Activated B cell treated with CpG ODN at 0.5 μM for 24 hours (primary cell): Measurements from ENCODE around the gene COL8A2. TPM values are rescaled to one million over a fixed set of nuclear protein-coding genes. Genes with fewer than 3 reads are reported as not detected.

Source experiments
- ATAC-seq: fragments of 200-7000 bp; cut with Tn5 transposase; one replicate; pipeline ENCODE4 v1.10.0; 2021; ENCODE audit warnings: low read depth, mild to moderate bottlenecking, moderate library complexity
- CTCF ChIA-PET: fragments of 350-600 bp; sonication (Branson Sonifier 250); formaldehyde crosslinking; loops from one replicate; lab custom pipeline; 2021; ENCODE audit warnings: antibody characterized with exemption; lab: Charles Lee
- POLR2A ChIA-PET: fragments of 350-600 bp; sonication (Branson Sonifier 250); formaldehyde crosslinking; loops from one replicate; lab custom pipeline; 2021; ENCODE audit warnings: antibody characterized with exemption; lab: Charles Lee
- DNase-seq: peaks from one replicate; pipeline ENCODE4 v3.0.0; 2022
- H3K27ac Mint-ChIP-seq: one replicate; pipeline ENCODE4 v1.8.0; 2020; ENCODE audit warnings: mixed read lengths
- H3K27me3 Mint-ChIP-seq: one replicate; pipeline ENCODE4 v1.8.0; 2021; ENCODE audit warnings: mixed read lengths
- H3K36me3 Mint-ChIP-seq: one replicate; pipeline ENCODE4 v1.8.0; 2021; ENCODE audit warnings: low read depth, mixed read lengths
- H3K4me1 Mint-ChIP-seq: one replicate; pipeline ENCODE4 v1.8.0; 2021; ENCODE audit warnings: mixed read lengths
- H3K4me3 Mint-ChIP-seq: one replicate; pipeline ENCODE4 v1.8.0; 2020; ENCODE audit warnings: mild to moderate bottlenecking, mixed read lengths
- H3K9me3 Mint-ChIP-seq: one replicate; pipeline ENCODE4 v1.8.0; 2020; ENCODE audit warnings: mixed read lengths
- CTCF ChIP-seq: fragments of 200-600 bp; IDR thresholded peaks from one replicate; pipeline ENCODE4 v1.8.0; 2022; ENCODE audit warnings: antibody characterized with exemption, mild to moderate bottlenecking
- intact Hi-C: fragments of 100-400 bp; cut with micrococcal nuclease; formaldehyde crosslinking; loops from one replicate; pipeline ENCODE4 v1.15.1; 2024
- total RNA-seq: library from RNA; stranded (reverse); gene quantifications from 2 replicates; pipeline ENCODE4 v1.2.3, GENCODE V29; 2022

The COL8A2 gene
- total RNA-seq, 1 donor from 2014 or later: 0.24 TPM

- Mint-ChIP-seq H3K4me1 (peaks cover 12% of the 10 kb centered on the region), H3K27me3 (peaks cover 33% of the 10 kb centered on the region), H3K4me3 (no peak overlapping the region), H3K36me3 (peaks cover 3% of the 10 kb centered on the region), H3K9me3 (no peaks in the 10 kb centered on the region), H3K27ac (no peak overlapping the region)
- CTCF ChIA-PET: no interaction called here
- no peak for ATAC-seq
- TF ChIP-seq CTCF: no peak
- DNase-seq: no peak
- POLR2A ChIA-PET: no interaction called here
- intact Hi-C loops: loop anchor here (10.0 kb wide), 1 partner anchor 230 kb away; no protein-coding TSS in a partner anchor
These were observed 39.9 kb downstream of the COL8A2 start for GRCh38 chr1:36085126-36085525.

GRCh38 chr1:36084497-36085115 lies 40.4 kb downstream of the COL8A2 start:
- Mint-ChIP-seq H3K4me3 (peak overlapping the region; percentile 15), H3K4me1 (peaks cover 7% of the 10 kb centered on the region), H3K36me3 (peaks cover 3% of the 10 kb centered on the region), H3K27me3 (peaks cover 33% of the 10 kb centered on the region), H3K27ac (no peak overlapping the region), H3K9me3 (no peaks in the 10 kb centered on the region)
- no peak for ATAC-seq
- no peak for DNase-seq
- intact Hi-C loops: loop anchor here (10.0 kb wide), 1 partner anchor 230 kb away; no protein-coding TSS in a partner anchor
- ChIA-PET CTCF (no interaction called here), POLR2A (no interaction called here)
- TF ChIP-seq CTCF: no peak

- Mint-ChIP-seq H3K4me1 (peaks cover 2% of the 10 kb centered on the region), H3K27me3 (peaks cover 33% of the 10 kb centered on the region), H3K27ac (no peak within 1 kb of the TSS), H3K9me3 (no peaks in the 10 kb centered on the region), H3K4me3 (peak within 1 kb of the TSS; percentile 44), H3K36me3 (no peaks in the 10 kb centered on the region)
- no peak for TF ChIP-seq CTCF
- ChIA-PET POLR2A (interaction anchor here (0.6 kb wide), 1 partner anchor 513 kb away, joined by 3 read pairs; no protein-coding TSS in a partner anchor), CTCF (no interaction called here)
- intact Hi-C loops: loop anchor here (10.0 kb wide), 1 partner anchor 229 kb away; no protein-coding TSS in a partner anchor
- DNase-seq: no peak
- no peak for ATAC-seq
These were observed 41.2 kb downstream of the COL8A2 start, which contains the start of gene TEKT2 for GRCh38 chr1:36083635-36084496. TEKT2 (plus strand) TSS chr1:36084094; CDS start chr1:36084922, 828 bp downstream.

GRCh38 chr1:36083219-36083618 lies 41.8 kb downstream of the COL8A2 start:
- DNase-seq (no peak), ATAC-seq (no peak)
- Mint-ChIP-seq H3K27me3 (peaks cover 33% of the 10 kb centered on the region), H3K9me3 (no peaks in the 10 kb centered on the region), H3K36me3 (no peaks in the 10 kb centered on the region), H3K4me3 (peak overlapping the region; percentile 11), H3K27ac (no peak overlapping the region), H3K4me1 (peaks cover 2% of the 10 kb centered on the region)
- no peak for TF ChIP-seq CTCF
- ChIA-PET CTCF (no interaction called here), POLR2A (interaction anchor here (0.6 kb wide), 1 partner anchor 512 kb away, joined by 3 read pairs; no protein-coding TSS in a partner anchor)
- intact Hi-C loops: loop anchor here (10.0 kb wide), 1 partner anchor 228 kb away; no protein-coding TSS in a partner anchor
